ENCODE measurements around the gene TTLL13. TPM values are rescaled to one million over a fixed set of nuclear protein-coding genes. Genes with fewer than 3 reads are reported as not detected.

TTLL13 gene
- total and polyA plus RNA-seq, 9 of the 15 experiments (the other 6 are each of a cell fraction or from before 2014, with no cell fraction given), result 0.05 to 0.24 (median 0.11) TPM; not detected in 1

DNA sequence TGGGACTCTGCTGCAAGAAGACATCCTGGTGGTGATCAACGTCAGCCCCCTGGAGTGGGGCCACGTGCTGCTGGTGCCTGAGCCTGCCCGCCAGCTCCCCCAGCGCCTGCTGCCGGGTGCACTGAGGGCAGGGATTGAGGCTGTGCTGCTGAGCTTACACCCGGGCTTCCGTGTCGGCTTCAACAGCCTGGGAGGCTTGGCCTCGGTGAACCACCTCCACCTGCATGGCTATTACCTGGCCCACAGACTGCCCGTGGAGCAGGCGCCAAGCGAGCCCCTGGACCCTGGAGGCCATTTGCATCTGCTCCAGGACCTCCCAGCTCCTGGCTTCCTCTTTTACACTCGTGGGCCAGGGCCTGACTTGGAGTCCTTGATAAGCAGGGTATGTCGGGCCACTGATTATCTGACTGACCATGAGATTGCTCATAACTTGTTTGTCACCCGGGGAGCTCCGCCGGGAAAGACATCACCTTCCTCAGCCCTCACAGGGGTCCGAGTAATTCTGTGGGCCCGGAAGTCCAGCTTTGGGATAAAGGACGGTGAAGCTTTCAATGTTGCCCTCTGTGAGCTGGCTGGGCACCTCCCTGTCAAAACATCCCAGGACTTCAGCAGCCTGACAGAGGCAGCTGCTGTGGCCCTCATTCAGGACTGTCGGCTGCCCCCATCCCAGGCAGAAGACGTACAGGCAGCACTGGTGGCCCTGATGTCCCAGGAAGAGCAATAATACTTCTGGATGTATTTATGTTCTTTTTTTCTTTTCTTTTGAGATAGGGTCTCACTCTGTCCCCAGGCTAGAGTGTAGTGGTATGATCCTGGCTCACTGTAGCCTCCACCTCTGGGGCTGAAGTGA, 7.8 kb upstream of the TTLL13 start (continued):
- TF ChIP-seq, protein P1, sequence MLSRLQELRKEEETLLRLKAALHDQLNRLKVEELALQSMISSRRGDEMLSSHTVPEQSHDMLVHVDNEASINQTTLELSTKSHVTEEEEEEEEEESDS (CRISPR knock-in tag; IDR thresholded peaks at IDR 0.05), result no peak
- TF ChIP-seq ZC3H8 (IDR thresholded peaks at IDR 0.05), result no peak
- no peak for TF ChIP-seq TCF7L2 (IDR thresholded peaks at IDR 0.05; ENCODE audit: low read depth, low read length)
- TF ChIP-seq ZNF41 (CRISPR knock-in tag; conservative IDR thresholded peaks at IDR 0.05), result no peak
- peak; percentile 62 for TF ChIP-seq MEF2D (tag; conservative IDR thresholded peaks at IDR 0.05; ENCODE audit: low read depth)
- no peak for TF ChIP-seq MBD1 (CRISPR knock-in tag; IDR thresholded peaks at IDR 0.05)
- no peak for TF ChIP-seq PHTF2 (CRISPR knock-in tag; IDR thresholded peaks at IDR 0.05)
- no peak for TF ChIP-seq RERE (CRISPR knock-in tag; IDR thresholded peaks at IDR 0.05; ENCODE audit: borderline replicate concordance)
- no peak for TF ChIP-seq ZNF512 (tag; IDR thresholded peaks at IDR 0.05)
- TF ChIP-seq, protein P2, sequence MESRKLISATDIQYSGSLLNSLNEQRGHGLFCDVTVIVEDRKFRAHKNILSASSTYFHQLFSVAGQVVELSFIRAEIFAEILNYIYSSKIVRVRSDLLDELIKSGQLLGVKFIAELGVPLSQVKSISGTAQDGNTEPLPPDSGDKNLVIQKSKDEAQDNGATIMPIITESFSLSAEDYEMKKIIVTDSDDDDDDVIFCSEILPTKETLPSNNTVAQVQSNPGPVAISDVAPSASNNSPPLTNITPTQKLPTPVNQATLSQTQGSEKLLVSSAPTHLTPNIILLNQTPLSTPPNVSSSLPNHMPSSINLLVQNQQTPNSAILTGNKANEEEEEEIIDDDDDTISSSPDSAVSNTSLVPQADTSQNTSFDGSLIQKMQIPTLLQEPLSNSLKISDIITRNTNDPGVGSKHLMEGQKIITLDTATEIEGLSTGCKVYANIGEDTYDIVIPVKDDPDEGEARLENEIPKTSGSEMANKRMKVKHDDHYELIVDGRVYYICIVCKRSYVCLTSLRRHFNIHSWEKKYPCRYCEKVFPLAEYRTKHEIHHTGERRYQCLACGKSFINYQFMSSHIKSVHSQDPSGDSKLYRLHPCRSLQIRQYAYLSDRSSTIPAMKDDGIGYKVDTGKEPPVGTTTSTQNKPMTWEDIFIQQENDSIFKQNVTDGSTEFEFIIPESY (CRISPR knock-in tag; IDR thresholded peaks at IDR 0.05), result peak; percentile 93
- TF ChIP-seq KHSRP (IDR thresholded peaks at IDR 0.05), result no peak
- peak; percentile 63 for TF ChIP-seq POLR2G (IDR thresholded peaks at IDR 0.05; ENCODE audit: low read depth, low read length)
- TF ChIP-seq GTF2A2 (tag; IDR thresholded peaks at IDR 0.05), result no peak
- TF ChIP-seq MITF (IDR thresholded peaks at IDR 0.05), result peak; percentile 66; the same call in 1 of the 2 replicates
- TF ChIP-seq GABPB2 (CRISPR knock-in tag; conservative IDR thresholded peaks at IDR 0.05), result no peak

Measured in K562 (cell line).